HL-60 (cell line): Measurements from ENCODE around the gene USP5.

Experiments used
- POLR2AphosphoS5 ChIP-seq: IDR thresholded peaks from 2 replicates; pipeline ENCODE4 v1.6.1; 2012; ENCODE audit warnings: low read depth
- REST ChIP-seq: IDR thresholded peaks from 2 replicates; pipeline ENCODE4 v1.6.1; 2012; ENCODE audit warnings: low read depth; ENCODE audit not compliant: insufficient replicate concordance
- TF ChIP-seq, protein P1 (sequence below): IDR thresholded peaks from one replicate; pipeline ENCODE4 v1.5.1; 2011; ENCODE audit warnings: low read length, control low read depth, inconsistent platforms; ENCODE audit not compliant: insufficient read depth

GRCh38 chr12:6824085-6824775 is 27.7 kb upstream of the USP5 start:
- TF ChIP-seq, protein P1, sequence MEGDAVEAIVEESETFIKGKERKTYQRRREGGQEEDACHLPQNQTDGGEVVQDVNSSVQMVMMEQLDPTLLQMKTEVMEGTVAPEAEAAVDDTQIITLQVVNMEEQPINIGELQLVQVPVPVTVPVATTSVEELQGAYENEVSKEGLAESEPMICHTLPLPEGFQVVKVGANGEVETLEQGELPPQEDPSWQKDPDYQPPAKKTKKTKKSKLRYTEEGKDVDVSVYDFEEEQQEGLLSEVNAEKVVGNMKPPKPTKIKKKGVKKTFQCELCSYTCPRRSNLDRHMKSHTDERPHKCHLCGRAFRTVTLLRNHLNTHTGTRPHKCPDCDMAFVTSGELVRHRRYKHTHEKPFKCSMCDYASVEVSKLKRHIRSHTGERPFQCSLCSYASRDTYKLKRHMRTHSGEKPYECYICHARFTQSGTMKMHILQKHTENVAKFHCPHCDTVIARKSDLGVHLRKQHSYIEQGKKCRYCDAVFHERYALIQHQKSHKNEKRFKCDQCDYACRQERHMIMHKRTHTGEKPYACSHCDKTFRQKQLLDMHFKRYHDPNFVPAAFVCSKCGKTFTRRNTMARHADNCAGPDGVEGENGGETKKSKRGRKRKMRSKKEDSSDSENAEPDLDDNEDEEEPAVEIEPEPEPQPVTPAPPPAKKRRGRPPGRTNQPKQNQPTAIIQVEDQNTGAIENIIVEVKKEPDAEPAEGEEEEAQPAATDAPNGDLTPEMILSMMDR = no peak
- TF ChIP-seq POLR2AphosphoS5 (no peak), REST (no peak)
